HEK293 (cell line): ENCODE results near the gene GPER1.

ENCODE experiments used
- CTCF ChIA-PET: fragments of 350-600 bp; formaldehyde crosslinking; extraction: SDS; loops from one replicate; lab custom pipeline; 2021; ENCODE audit warnings: antibody characterized with exemption; lab: Yijun Ruan, JAX
- POLR2A ChIA-PET: fragments of 300-600 bp; formaldehyde crosslinking; extraction: SDS; loops from one replicate; lab custom pipeline; 2020; ENCODE audit warnings: antibody characterized with exemption, inconsistent platforms; lab: Yijun Ruan, JAX
- H3K27ac ChIP-seq: fragments of 200-500 bp; sonication (Bioruptor generic); 2 replicates; pipeline ENCODE4 v1.5.1; 2014; ENCODE audit warnings: low read depth, low read length, control low read depth, inconsistent platforms; ENCODE audit errors: extremely low read depth
- H3K36me3 ChIP-seq, 2 experiments: fragments of 200-500 bp in 1 of 2; sonication (Bioruptor generic) in 1 of 2; 1 replicate in 1 of 2; 2 replicates in 1 of 2; pipeline ENCODE4 v1.5.1; 2014 to 2017; ENCODE audit warnings: inconsistent platforms in 2 of 2, low read length in 2 of 2; ENCODE audit not compliant: control insufficient read depth in 2 of 2, insufficient read depth in 1 of 2
- H3K4me1 ChIP-seq: fragments of 200-500 bp; sonication (Bioruptor generic); 2 replicates; pipeline ENCODE4 v1.5.1; 2014; ENCODE audit warnings: mild to moderate bottlenecking, low read length, inconsistent platforms; ENCODE audit not compliant: control insufficient read depth, insufficient read depth
- H3K4me3 ChIP-seq: 2 replicates; pipeline ENCODE4 v1.5.1; 2011; ENCODE audit warnings: low read depth, mild to moderate bottlenecking, control low read depth, low read length, moderate library complexity
- H3K9me3 ChIP-seq: fragments of 200-500 bp; sonication (Bioruptor generic); 2 replicates; pipeline ENCODE4 v1.5.1; 2014; ENCODE audit warnings: low read depth, low read length, inconsistent platforms; ENCODE audit not compliant: control insufficient read depth, insufficient read depth
- KLF7 ChIP-seq: fragments of 450-650 bp; formaldehyde crosslinking; IDR thresholded peaks from 2 replicates; pipeline ENCODE4 v1.5.1; 2016; ENCODE audit warnings: missing biosample characterization, missing genetic modification characterization, borderline replicate concordance
- KLF9 ChIP-seq: fragments of 450-650 bp; formaldehyde crosslinking; IDR thresholded peaks from 2 replicates; pipeline ENCODE4 v1.5.1; 2016; ENCODE audit warnings: missing biosample characterization, missing genetic modification characterization, low read depth
- PRDM4 ChIP-seq: fragments of 450-650 bp; formaldehyde crosslinking; IDR thresholded peaks from 2 replicates; pipeline ENCODE4 v1.5.1; 2017; ENCODE audit warnings: missing biosample characterization, missing genetic modification characterization
- REPIN1 ChIP-seq: fragments of 450-650 bp; formaldehyde crosslinking; IDR thresholded peaks from 2 replicates; pipeline ENCODE4 v1.5.1; 2017; ENCODE audit warnings: missing biosample characterization, missing genetic modification characterization, low read depth
- TCF7L2 ChIP-seq: IDR thresholded peaks from 2 replicates; pipeline ENCODE4 v1.6.1; 2011; ENCODE audit warnings: low read depth, mild to moderate bottlenecking, inconsistent platforms, low read length, moderate library complexity, borderline replicate concordance
- TSHZ1 ChIP-seq: fragments of 450-650 bp; formaldehyde crosslinking; IDR thresholded peaks from 2 replicates; pipeline ENCODE4 v1.5.1; 2016; ENCODE audit warnings: missing biosample characterization, missing genetic modification characterization, borderline replicate concordance
- ZFHX2 ChIP-seq: fragments of 450-650 bp; formaldehyde crosslinking; conservative IDR thresholded peaks from 2 replicates; pipeline ENCODE4 v1.5.1; 2016; ENCODE audit warnings: missing biosample characterization, missing genetic modification characterization
- ZFP37 ChIP-seq: fragments of 450-650 bp; formaldehyde crosslinking; IDR thresholded peaks from 2 replicates; pipeline ENCODE4 v1.5.1; 2016; ENCODE audit warnings: missing biosample characterization, missing genetic modification characterization
- ZNF169 ChIP-seq: fragments of 450-650 bp; formaldehyde crosslinking; IDR thresholded peaks from 2 replicates; pipeline ENCODE4 v1.5.1; 2016; ENCODE audit warnings: missing biosample characterization, missing genetic modification characterization
- ZNF202 ChIP-seq: fragments of 450-650 bp; formaldehyde crosslinking; IDR thresholded peaks from 2 replicates; pipeline ENCODE4 v1.5.1; 2016; ENCODE audit warnings: missing biosample characterization, missing genetic modification characterization, borderline replicate concordance
- ZNF274 ChIP-seq, 2 experiments: fragments of 200-500 bp in 1 of 2; fragments of 450-650 bp in 1 of 2; sonication (Bioruptor generic) in 1 of 2; formaldehyde crosslinking in 1 of 2; IDR thresholded peaks; 2 replicates each; pipeline versions ENCODE4 v1.5.1 to v1.6.1; 2014 to 2016; ENCODE audit warnings: borderline replicate concordance in 1 of 2, inconsistent platforms in 1 of 2, low read length in 1 of 2, missing biosample characterization in 1 of 2, missing genetic modification characterization in 1 of 2
- ZNF280C ChIP-seq: fragments of 450-650 bp; formaldehyde crosslinking; IDR thresholded peaks from 2 replicates; pipeline ENCODE4 v1.5.1; 2016; ENCODE audit warnings: missing biosample characterization, missing genetic modification characterization
- ZNF302 ChIP-seq: fragments of 450-650 bp; formaldehyde crosslinking; IDR thresholded peaks from 2 replicates; pipeline ENCODE4 v1.5.1; 2016; ENCODE audit warnings: missing biosample characterization, missing genetic modification characterization, low read depth
- ZNF350 ChIP-seq: fragments of 450-650 bp; formaldehyde crosslinking; IDR thresholded peaks from 2 replicates; pipeline ENCODE4 v1.5.0; 2017; ENCODE audit warnings: missing biosample characterization, mild to moderate bottlenecking, missing genetic modification characterization
- ZNF416 ChIP-seq: fragments of 450-650 bp; formaldehyde crosslinking; IDR thresholded peaks from 2 replicates; pipeline ENCODE4 v1.5.1; 2016; ENCODE audit warnings: missing biosample characterization, missing genetic modification characterization
- ZNF426 ChIP-seq: fragments of 450-650 bp; formaldehyde crosslinking; IDR thresholded peaks from 2 replicates; pipeline ENCODE4 v1.5.1; 2017; ENCODE audit warnings: missing biosample characterization, missing genetic modification characterization, mild to moderate bottlenecking, inconsistent platforms, moderate library complexity
- ZNF510 ChIP-seq: fragments of 450-650 bp; formaldehyde crosslinking; IDR thresholded peaks from 2 replicates; pipeline ENCODE4 v1.5.1; 2018; ENCODE audit warnings: mild to moderate bottlenecking, missing genetic modification characterization, missing biosample characterization; ENCODE audit not compliant: insufficient replicate concordance
- ZNF513 ChIP-seq: fragments of 450-650 bp; IDR thresholded peaks from 2 replicates; pipeline ENCODE4 v1.5.1; 2018; ENCODE audit warnings: missing biosample characterization, missing genetic modification characterization
- ZNF548 ChIP-seq: fragments of 450-650 bp; formaldehyde crosslinking; IDR thresholded peaks from 2 replicates; pipeline ENCODE4 v1.5.1; 2016; ENCODE audit warnings: missing biosample characterization, missing genetic modification characterization
- ZNF561 ChIP-seq: fragments of 450-650 bp; IDR thresholded peaks from 2 replicates; pipeline ENCODE4 v1.5.1; 2018; ENCODE audit warnings: missing biosample characterization, missing genetic modification characterization, borderline replicate concordance
- ZNF626 ChIP-seq: fragments of 450-650 bp; sonication (Bioruptor Pico); formaldehyde crosslinking; IDR thresholded peaks from 2 replicates; pipeline ENCODE4 v1.5.1; 2018; ENCODE audit warnings: missing biosample characterization, missing genetic modification characterization, inconsistent platforms
- ZNF639 ChIP-seq: fragments of 450-650 bp; formaldehyde crosslinking; IDR thresholded peaks from 2 replicates; pipeline ENCODE4 v1.5.1; 2016; ENCODE audit warnings: missing biosample characterization, missing genetic modification characterization
- ZNF707 ChIP-seq: fragments of 450-650 bp; formaldehyde crosslinking; IDR thresholded peaks from 2 replicates; pipeline ENCODE4 v1.5.1; 2016; ENCODE audit warnings: missing biosample characterization, missing genetic modification characterization
- ZNF777 ChIP-seq: fragments of 450-650 bp; formaldehyde crosslinking; IDR thresholded peaks from 2 replicates; pipeline ENCODE4 v1.5.1; 2017; ENCODE audit warnings: missing biosample characterization, missing genetic modification characterization, borderline replicate concordance

The GPER1 gene

GRCh38 chr7:1087465-1087814 lies 473 bp upstream of the GPER1 start:
- Histone ChIP-seq H3K27ac (no peak overlapping the region), H3K4me1 (peaks cover 15% of the 10 kb centered on the region), H3K36me3 (peaks cover 0 to 5% of the 10 kb centered on the region in 2 experiments; a peak in 1 of 3 replicates), H3K4me3 (no peak overlapping the region), H3K9me3 (no peaks in the 10 kb centered on the region)
- CTCF ChIA-PET, result interaction anchor here (0.7 to 3.7 kb wide), 8 partner anchors 13 to 452 kb away, joined by 3 to 38 read pairs (median 6); no protein-coding TSS in a partner anchor
- no peak for TF ChIP-seq ZNF707 (tag by site-specific recombination)
- no peak for TF ChIP-seq TCF7L2
- no peak for TF ChIP-seq ZFP37 (tag by site-specific recombination)
- no peak for TF ChIP-seq ZNF416 (tag by site-specific recombination)
- no peak for TF ChIP-seq TSHZ1
- no peak for TF ChIP-seq ZNF639 (tag by site-specific recombination)
- no peak for TF ChIP-seq ZNF513 (tag by site-specific recombination)
- no peak for TF ChIP-seq REPIN1
- no peak for TF ChIP-seq KLF7 (tag by site-specific recombination)
- TF ChIP-seq ZNF561, result no peak
- TF ChIP-seq ZNF510, result no peak
- no peak for TF ChIP-seq ZNF280C (tag by site-specific recombination)
- no peak for TF ChIP-seq PRDM4 (tag by site-specific recombination)
- POLR2A ChIA-PET, result no interaction called here

GRCh38 chr7:1090236-1090635 lies 2.3 kb downstream of the GPER1 start:
- no peak overlapping the region for H3K27ac ChIP-seq
- H3K4me1 ChIP-seq, result peaks cover 15% of the 10 kb centered on the region
- no peak overlapping the region for H3K4me3 ChIP-seq
- CTCF ChIA-PET, result interaction anchor here (0.9 kb wide), 1 partner anchor 9 kb away, joined by 4 read pairs; no protein-coding TSS in a partner anchor
- POLR2A ChIA-PET, result no interaction called here
- H3K36me3 ChIP-seq, result peaks cover 0 to 5% of the 10 kb centered on the region in 2 experiments; a peak in 1 of 3 replicates
- H3K9me3 ChIP-seq, result no peaks in the 10 kb centered on the region
- TF ChIP-seq ZNF426 (tag by site-specific recombination), result no peak
- TF ChIP-seq ZNF626 (tag by site-specific recombination), result no peak
- no peak for TF ChIP-seq ZFHX2
- no peak for TF ChIP-seq KLF9 (tag by site-specific recombination)
- TF ChIP-seq ZNF202 (tag by site-specific recombination), result no peak
- TF ChIP-seq ZNF548 (tag by site-specific recombination), result no peak
- TF ChIP-seq ZNF350 (tag by site-specific recombination), result no peak
- TF ChIP-seq ZNF274 (IDR thresholded peaks at IDR 0.05; ENCODE audit: low read length), result no peak
- no peak for TF ChIP-seq ZNF274 (tag by site-specific recombination; IDR thresholded peaks at IDR 0.05; ENCODE audit: borderline replicate concordance)
- TF ChIP-seq ZNF169 (tag by site-specific recombination), result no peak
- TF ChIP-seq ZNF302 (tag by site-specific recombination), result no peak
- no peak for TF ChIP-seq ZNF777 (tag by site-specific recombination)
